HG03521 (cell line): ENCODE data around the gene FCGR2B.
"Not testable (repeated sequence)": the region's sequence is repeated elsewhere in the genome, so short reads cannot be mapped to it uniquely, and the experiment has no call there.

ENCODE experiments used
- ATAC-seq: cut with Tn5 transposase; IDR thresholded peaks from one replicate; pipeline ENCODE4 v1.9.1; 2021; ENCODE audit warnings: mild to moderate bottlenecking, moderate library complexity; ENCODE audit not compliant: unreplicated experiment

The FCGR2B gene

GRCh38 chr1:161647507-161648360 is 15.2 kb upstream of the FCGR2B start:
- ATAC-seq, result not testable (repeated sequence)

GRCh38 chr1:161653541-161653940 is 9.4 kb upstream of the FCGR2B start:
- ATAC-seq, result not testable (repeated sequence)

- ATAC-seq, result not testable (repeated sequence)
These were observed 9.0 kb upstream of the FCGR2B start for GRCh38 chr1:161653971-161654370.

GRCh38 chr1:161658524-161658923 is 4.4 kb upstream of the FCGR2B start:
- ATAC-seq, result not testable (repeated sequence)

- ATAC-seq, result not testable (repeated sequence)
These were observed 1.2 kb upstream of the FCGR2B start for GRCh38 chr1:161661660-161662311.

- not testable (repeated sequence) for ATAC-seq
These were observed 626 bp downstream of the FCGR2B start for GRCh38 chr1:161663569-161663968.

GRCh38 chr1:161664689-161665088 is 1.7 kb downstream of the FCGR2B start:
- ATAC-seq, result not testable (repeated sequence)

GRCh38 chr1:161671045-161672020 is 8.4 kb downstream of the FCGR2B start:
- ATAC-seq, result not testable (repeated sequence)

GRCh38 chr1:161673437-161673836 is 10.5 kb downstream of the FCGR2B start:
- not testable (repeated sequence) for ATAC-seq

GRCh38 chr1:161674447-161674846 is 11.5 kb downstream of the FCGR2B start:
- ATAC-seq, result not testable (repeated sequence)

GRCh38 chr1:161674908-161675307 is 12.0 kb downstream of the FCGR2B start:
- not testable (repeated sequence) for ATAC-seq

- no peak for ATAC-seq
These were observed 13.5 kb downstream of the FCGR2B start for GRCh38 chr1:161676441-161676840.

GRCh38 chr1:161676958-161677689 is 14.2 kb downstream of the FCGR2B start:
- ATAC-seq, result no peak

GRCh38 chr1:161678500-161678899 is 15.6 kb downstream of the FCGR2B start:
- ATAC-seq, result no peak

- ATAC-seq, result no peak
These were observed 18.9 kb downstream of the FCGR2B start for GRCh38 chr1:161681879-161682278.

- ATAC-seq, result no peak
These were observed 26.0 kb downstream of the FCGR2B start for GRCh38 chr1:161688946-161689345.

- ATAC-seq, result no peak
These were observed 28.9 kb downstream of the FCGR2B start for GRCh38 chr1:161691846-161692245.

GRCh38 chr1:161693020-161693712 is 30.2 kb downstream of the FCGR2B start:
- ATAC-seq, result not testable (repeated sequence)

GRCh38 chr1:161698302-161698701 is 35.4 kb downstream of the FCGR2B start:
- ATAC-seq, result not testable (repeated sequence)

GRCh38 chr1:161702250-161702649 is 39.3 kb downstream of the FCGR2B start:
- ATAC-seq, result no peak
